SK-N-SH (cell line): Measurements from ENCODE around the gene ARMH2. TPM values are rescaled to one million over a fixed set of nuclear protein-coding genes. Genes with fewer than 3 reads are reported as not detected.

Experiments
- CTCF ChIA-PET: fragments of 300-600, 350-600 bp; formaldehyde crosslinking; extraction: SDS; loops from one replicate; lab custom pipeline; 2021; lab: Yijun Ruan, JAX
- POLR2A ChIA-PET: fragments of 350-600 bp; sonication (Branson Sonifier 250); formaldehyde crosslinking; extraction: SDS; loops from one replicate; lab custom pipeline; 2020; ENCODE audit warnings: antibody characterized with exemption, inconsistent platforms; lab: Yijun Ruan, JAX
- DNase-seq: peaks from one replicate; pipeline ENCODE4 v3.0.0; 2012
- H2AFZ ChIP-seq: fragments of 200-600 bp; sonication (generic); 2 replicates; pipeline ENCODE4 v1.8.1; 2016; ENCODE audit warnings: antibody characterized with exemption, mild to moderate bottlenecking, low read depth
- H3F3A ChIP-seq: fragments of 200-600 bp; sonication (generic); replicated peaks from 2 replicates; pipeline ENCODE3; 2016; ENCODE audit warnings: antibody characterized with exemption, mild to moderate bottlenecking; ENCODE audit not compliant: insufficient read depth
- H3K27ac ChIP-seq, 2 experiments: fragments of 200-500 bp in 1 of 2; fragments of 200-600 bp in 1 of 2; sonication (Bioruptor generic) in 1 of 2; sonication (generic), shearing (Covaris generic) in 1 of 2; 2 replicates each; pipeline versions ENCODE4 v1.5.1 to v1.6.1; 2014 to 2016; ENCODE audit warnings: low read depth in 2 of 2, inconsistent platforms in 1 of 2, low read length in 1 of 2, mild to moderate bottlenecking in 1 of 2, mixed read lengths in 1 of 2
- H3K27me3 ChIP-seq: fragments of 200-600 bp; sonication (generic), shearing (Covaris generic); 2 replicates; pipeline ENCODE4 v1.6.1; 2016; ENCODE audit warnings: mixed run types; ENCODE audit not compliant: insufficient read depth
- H3K36me3 ChIP-seq, 2 experiments: fragments of 200-500 bp in 1 of 2; fragments of 200-600 bp in 1 of 2; sonication (Bioruptor generic) in 1 of 2; sonication (generic) in 1 of 2; replicated peaks in 1 of 2; 2 replicates each; pipeline versions ENCODE3 to v1.5.1; 2014 to 2016; ENCODE audit warnings: low read length in 1 of 2, mild to moderate bottlenecking in 1 of 2; ENCODE audit not compliant: insufficient read depth in 2 of 2, control insufficient read depth in 1 of 2
- H3K4me1 ChIP-seq, 2 experiments: fragments of 200-500 bp in 1 of 2; fragments of 200-600 bp in 1 of 2; sonication (Bioruptor generic) in 1 of 2; sonication (generic), shearing (Covaris generic) in 1 of 2; 2 replicates each; pipeline versions ENCODE4 v1.5.1 to v1.6.1; 2014 to 2016; ENCODE audit warnings: low read depth in 1 of 2, low read length in 1 of 2, mixed run types in 1 of 2; ENCODE audit not compliant: insufficient read depth in 2 of 2, control insufficient read depth in 1 of 2
- H3K4me2 ChIP-seq: fragments of 200-600 bp; sonication (generic), shearing (Covaris generic); 2 replicates; pipeline ENCODE4 v1.6.1; 2017; ENCODE audit warnings: mixed run types
- H3K4me3 ChIP-seq, 2 experiments: fragments of 200-500 bp in 1 of 2; fragments of 200-600 bp in 1 of 2; sonication (Bioruptor generic) in 1 of 2; sonication (generic), shearing (Covaris generic) in 1 of 2; 2 replicates each; pipeline versions ENCODE4 v1.5.1 to v1.8.1; 2014 to 2016; ENCODE audit warnings: low read depth in 2 of 2, inconsistent platforms in 1 of 2, low read length in 1 of 2, mild to moderate bottlenecking in 1 of 2, mixed read lengths in 1 of 2, moderate library complexity in 1 of 2
- H3K79me2 ChIP-seq: fragments of 200-600 bp; sonication (generic); 2 replicates; pipeline ENCODE4 v1.8.1; 2017; ENCODE audit warnings: mild to moderate bottlenecking; ENCODE audit not compliant: insufficient read depth
- H3K9ac ChIP-seq: fragments of 200-600 bp; sonication (generic); 2 replicates; pipeline ENCODE4 v1.6.1; 2017; ENCODE audit warnings: mixed run types
- H3K9me2 ChIP-seq: fragments of 200-600 bp; sonication (generic); 2 replicates; pipeline ENCODE4 v1.6.1; 2017; ENCODE audit warnings: mixed run types
- H3K9me3 ChIP-seq: fragments of 200-600 bp; sonication (generic); 2 replicates; pipeline ENCODE4 v1.6.1; 2017; ENCODE audit warnings: mixed run types, mild to moderate bottlenecking, moderate library complexity
- H4K20me1 ChIP-seq: fragments of 200-600 bp; sonication (generic); 2 replicates; pipeline ENCODE4 v1.6.1; 2017; ENCODE audit warnings: mild to moderate bottlenecking, mixed run types; ENCODE audit not compliant: insufficient read depth
- CHD2 ChIP-seq: fragments of 150-350 bp; IDR thresholded peaks from 2 replicates; pipeline ENCODE4 v1.6.1; 2018; ENCODE audit warnings: low read length; ENCODE audit not compliant: partially characterized antibody
- ELF1 ChIP-seq: IDR thresholded peaks from 2 replicates; pipeline ENCODE4 v1.4.0; 2012
- FOSL2 ChIP-seq: IDR thresholded peaks from 2 replicates; pipeline ENCODE4 v1.4.0; 2012; ENCODE audit warnings: low read depth, mild to moderate bottlenecking, moderate library complexity, borderline replicate concordance
- FOXJ3 ChIP-seq: sonication (generic); formaldehyde crosslinking; IDR thresholded peaks from 2 replicates; pipeline ENCODE4 v1.5.1; 2020; ENCODE audit warnings: mild to moderate bottlenecking, missing genetic modification reagents
- FOXM1 ChIP-seq: IDR thresholded peaks from 2 replicates; pipeline ENCODE4 v1.4.0; 2012; ENCODE audit warnings: low read depth, mild to moderate bottlenecking
- GABPA ChIP-seq: IDR thresholded peaks from 2 replicates; pipeline ENCODE4 v1.4.0; 2012; ENCODE audit warnings: low read depth, mild to moderate bottlenecking
- MEF2A ChIP-seq: IDR thresholded peaks from 2 replicates; pipeline ENCODE4 v1.4.0; 2012; ENCODE audit warnings: low read depth, borderline replicate concordance
- NFIC ChIP-seq: IDR thresholded peaks from 2 replicates; pipeline ENCODE4 v1.4.0; 2012; ENCODE audit warnings: borderline replicate concordance
- POLR2AphosphoS5 ChIP-seq: IDR thresholded peaks from 2 replicates; pipeline ENCODE4 v1.6.1; 2012; ENCODE audit warnings: low read depth, low read length
- RFX5 ChIP-seq: IDR thresholded peaks from 2 replicates; pipeline ENCODE4 v1.6.1; 2012; ENCODE audit warnings: mild to moderate bottlenecking, improper control_type of control experiment, low read length
- TAF1 ChIP-seq: IDR thresholded peaks from 2 replicates; pipeline ENCODE4 v1.6.1; 2012; ENCODE audit warnings: low read depth, mild to moderate bottlenecking, low read length, moderate library complexity, borderline replicate concordance
- TCF12 ChIP-seq: IDR thresholded peaks from 2 replicates; pipeline ENCODE4 v1.4.0; 2012
- WGBS: methylation state at CpG from one replicate; pipeline ENCODE4 v1.1.6; 2017; ENCODE audit warnings: low lambda C conversion rate; 5-methylcytosine and 5-hydroxymethylcytosine counted together
- polyA plus RNA-seq, 3 experiments: library from polyadenylated mRNA; depleted of rRNA; stranded (reverse); fragments of >200 nt; gene quantifications; 2 replicates each; pipeline ENCODE4 v1.2.3, GENCODE V29; 2012
- TF ChIP-seq, protein P1 (sequence below): fragments of 150-350 bp; IDR thresholded peaks from 2 replicates; pipeline ENCODE4 v1.6.1; 2017; ENCODE audit warnings: antibody characterized with exemption, low read length, low read depth, borderline replicate concordance
- TF ChIP-seq, protein P2 (sequence below): IDR thresholded peaks from 2 replicates; pipeline ENCODE4 v1.6.1; 2012; ENCODE audit warnings: mild to moderate bottlenecking, low read depth, low read length, moderate library complexity
- TF ChIP-seq, protein P3 (sequence below): fragments of 150-350 bp; IDR thresholded peaks from 2 replicates; pipeline ENCODE4 v1.6.1; 2016; ENCODE audit warnings: mild to moderate bottlenecking, low read depth, low read length
- TF ChIP-seq, protein P4 (sequence below): IDR thresholded peaks from 2 replicates; pipeline ENCODE4; 2012
- TF ChIP-seq, protein P5 (sequence below): fragments of 200-600 bp; sonication (generic); IDR thresholded peaks from 2 replicates; pipeline ENCODE4 v1.6.1; 2017; ENCODE audit warnings: antibody characterized with exemption, mild to moderate bottlenecking, moderate library complexity

The ARMH2 gene
- polyA plus RNA-seq, 1 of the 3 experiments (the other 2 are of a cell fraction) = not detected

DNA sequence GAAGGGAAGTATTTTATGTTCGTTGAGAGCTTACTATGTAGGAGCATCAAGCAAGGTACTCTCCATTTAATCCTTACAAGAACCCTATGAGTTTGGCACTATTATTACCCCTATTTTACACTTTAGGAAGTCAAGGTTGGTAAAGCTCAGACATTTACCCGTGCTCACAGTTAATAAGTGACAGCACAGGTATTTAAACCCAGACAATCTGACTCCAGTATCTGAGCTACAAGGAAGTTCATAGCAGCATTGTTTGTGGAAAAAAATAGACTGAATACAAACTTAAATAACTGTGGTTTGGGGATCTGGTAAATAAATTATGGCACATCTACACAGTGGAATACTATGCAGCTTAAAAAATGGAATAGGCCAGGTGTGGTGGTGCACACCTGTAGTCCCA is 45.2 kb downstream of the ARMH2 start:
- Histone ChIP-seq H3K4me3 (no peak overlapping the region), H3K9me2 (no peaks in the 10 kb centered on the region), H3K79me2 (no peaks in the 10 kb centered on the region), H3F3A (no peaks in the 10 kb centered on the region), H3K27me3 (no peaks in the 10 kb centered on the region), H3K9ac (no peak overlapping the region), H3K4me2 (no peak overlapping the region), H3K4me1 (no peaks in the 10 kb centered on the region), H2AFZ (no peak overlapping the region), H3K27ac (no peak overlapping the region), H3K9me3 (no peaks in the 10 kb centered on the region), H3K36me3 (no peaks in the 10 kb centered on the region), H4K20me1 (no peaks in the 10 kb centered on the region)
- WGBS = 82% methylated on average over 2 of the region's 2 CpGs
- ChIA-PET POLR2A (no interaction called here), CTCF (interaction anchor here (1.0 to 1.4 kb wide), 2 partner anchors 9 to 13 kb away, joined by 3 to 5 read pairs; no protein-coding TSS in a partner anchor)
- DNase-seq = no peak
- no peak for TF ChIP-seq NFIC
- no peak for TF ChIP-seq TAF1
- TF ChIP-seq FOXM1 = no peak
- TF ChIP-seq FOSL2 = no peak
- TF ChIP-seq CHD2 = no peak

DNA sequence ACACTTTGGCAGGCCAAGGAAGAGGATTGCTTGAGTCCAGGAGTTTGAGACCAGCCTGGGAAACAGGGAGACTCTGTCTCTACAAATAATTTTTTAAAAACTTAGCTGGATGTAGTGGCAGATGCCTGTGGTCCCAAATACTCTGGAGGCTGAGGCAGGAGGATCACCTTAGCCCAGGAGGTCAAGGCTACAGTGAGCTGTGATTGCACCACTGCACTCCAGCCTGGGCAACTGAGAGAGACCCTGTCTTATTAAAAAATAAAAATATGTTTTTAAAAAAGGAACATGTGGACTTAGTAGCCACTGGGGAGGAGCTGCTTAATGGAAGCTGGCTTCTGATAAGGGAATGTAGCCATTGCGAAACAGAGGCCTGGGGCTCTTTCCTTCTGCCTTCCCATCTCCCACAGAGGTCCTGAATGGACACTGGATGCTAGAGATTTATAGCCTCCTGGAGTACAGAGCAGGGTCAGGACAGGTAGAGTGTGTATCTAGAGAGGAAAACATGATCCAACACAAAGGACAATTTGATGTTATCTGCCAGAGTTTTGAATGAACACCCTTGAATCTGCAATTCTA is 45.7 kb downstream of the ARMH2 start:
- Histone ChIP-seq H3K9ac (no peak overlapping the region), H3K9me3 (no peaks in the 10 kb centered on the region), H3K4me3 (no peak overlapping the region), H3K9me2 (no peaks in the 10 kb centered on the region), H2AFZ (no peak overlapping the region), H3K4me2 (no peak overlapping the region), H3F3A (no peaks in the 10 kb centered on the region), H3K79me2 (no peaks in the 10 kb centered on the region), H3K27ac (no peak overlapping the region), H3K36me3 (no peaks in the 10 kb centered on the region), H3K4me1 (no peaks in the 10 kb centered on the region), H4K20me1 (no peaks in the 10 kb centered on the region), H3K27me3 (no peaks in the 10 kb centered on the region)
- POLR2A ChIA-PET = no interaction called here
- no peak for TF ChIP-seq RFX5
- TF ChIP-seq, protein P1, sequence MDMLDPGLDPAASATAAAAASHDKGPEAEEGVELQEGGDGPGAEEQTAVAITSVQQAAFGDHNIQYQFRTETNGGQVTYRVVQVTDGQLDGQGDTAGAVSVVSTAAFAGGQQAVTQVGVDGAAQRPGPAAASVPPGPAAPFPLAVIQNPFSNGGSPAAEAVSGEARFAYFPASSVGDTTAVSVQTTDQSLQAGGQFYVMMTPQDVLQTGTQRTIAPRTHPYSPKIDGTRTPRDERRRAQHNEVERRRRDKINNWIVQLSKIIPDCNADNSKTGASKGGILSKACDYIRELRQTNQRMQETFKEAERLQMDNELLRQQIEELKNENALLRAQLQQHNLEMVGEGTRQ = no peak
- TF ChIP-seq, protein P2, sequence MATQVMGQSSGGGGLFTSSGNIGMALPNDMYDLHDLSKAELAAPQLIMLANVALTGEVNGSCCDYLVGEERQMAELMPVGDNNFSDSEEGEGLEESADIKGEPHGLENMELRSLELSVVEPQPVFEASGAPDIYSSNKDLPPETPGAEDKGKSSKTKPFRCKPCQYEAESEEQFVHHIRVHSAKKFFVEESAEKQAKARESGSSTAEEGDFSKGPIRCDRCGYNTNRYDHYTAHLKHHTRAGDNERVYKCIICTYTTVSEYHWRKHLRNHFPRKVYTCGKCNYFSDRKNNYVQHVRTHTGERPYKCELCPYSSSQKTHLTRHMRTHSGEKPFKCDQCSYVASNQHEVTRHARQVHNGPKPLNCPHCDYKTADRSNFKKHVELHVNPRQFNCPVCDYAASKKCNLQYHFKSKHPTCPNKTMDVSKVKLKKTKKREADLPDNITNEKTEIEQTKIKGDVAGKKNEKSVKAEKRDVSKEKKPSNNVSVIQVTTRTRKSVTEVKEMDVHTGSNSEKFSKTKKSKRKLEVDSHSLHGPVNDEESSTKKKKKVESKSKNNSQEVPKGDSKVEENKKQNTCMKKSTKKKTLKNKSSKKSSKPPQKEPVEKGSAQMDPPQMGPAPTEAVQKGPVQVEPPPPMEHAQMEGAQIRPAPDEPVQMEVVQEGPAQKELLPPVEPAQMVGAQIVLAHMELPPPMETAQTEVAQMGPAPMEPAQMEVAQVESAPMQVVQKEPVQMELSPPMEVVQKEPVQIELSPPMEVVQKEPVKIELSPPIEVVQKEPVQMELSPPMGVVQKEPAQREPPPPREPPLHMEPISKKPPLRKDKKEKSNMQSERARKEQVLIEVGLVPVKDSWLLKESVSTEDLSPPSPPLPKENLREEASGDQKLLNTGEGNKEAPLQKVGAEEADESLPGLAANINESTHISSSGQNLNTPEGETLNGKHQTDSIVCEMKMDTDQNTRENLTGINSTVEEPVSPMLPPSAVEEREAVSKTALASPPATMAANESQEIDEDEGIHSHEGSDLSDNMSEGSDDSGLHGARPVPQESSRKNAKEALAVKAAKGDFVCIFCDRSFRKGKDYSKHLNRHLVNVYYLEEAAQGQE = no peak
- TF ChIP-seq POLR2AphosphoS5 = no peak
- no peak for TF ChIP-seq FOXM1
- no peak for TF ChIP-seq GABPA
- TF ChIP-seq, protein P3, sequence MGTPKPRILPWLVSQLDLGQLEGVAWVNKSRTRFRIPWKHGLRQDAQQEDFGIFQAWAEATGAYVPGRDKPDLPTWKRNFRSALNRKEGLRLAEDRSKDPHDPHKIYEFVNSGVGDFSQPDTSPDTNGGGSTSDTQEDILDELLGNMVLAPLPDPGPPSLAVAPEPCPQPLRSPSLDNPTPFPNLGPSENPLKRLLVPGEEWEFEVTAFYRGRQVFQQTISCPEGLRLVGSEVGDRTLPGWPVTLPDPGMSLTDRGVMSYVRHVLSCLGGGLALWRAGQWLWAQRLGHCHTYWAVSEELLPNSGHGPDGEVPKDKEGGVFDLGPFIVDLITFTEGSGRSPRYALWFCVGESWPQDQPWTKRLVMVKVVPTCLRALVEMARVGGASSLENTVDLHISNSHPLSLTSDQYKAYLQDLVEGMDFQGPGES = no peak
- no peak for TF ChIP-seq FOSL2
- no peak for TF ChIP-seq ELF1
- no peak for TF ChIP-seq MEF2A
- no peak for TF ChIP-seq TCF12
- TF ChIP-seq, protein P4, sequence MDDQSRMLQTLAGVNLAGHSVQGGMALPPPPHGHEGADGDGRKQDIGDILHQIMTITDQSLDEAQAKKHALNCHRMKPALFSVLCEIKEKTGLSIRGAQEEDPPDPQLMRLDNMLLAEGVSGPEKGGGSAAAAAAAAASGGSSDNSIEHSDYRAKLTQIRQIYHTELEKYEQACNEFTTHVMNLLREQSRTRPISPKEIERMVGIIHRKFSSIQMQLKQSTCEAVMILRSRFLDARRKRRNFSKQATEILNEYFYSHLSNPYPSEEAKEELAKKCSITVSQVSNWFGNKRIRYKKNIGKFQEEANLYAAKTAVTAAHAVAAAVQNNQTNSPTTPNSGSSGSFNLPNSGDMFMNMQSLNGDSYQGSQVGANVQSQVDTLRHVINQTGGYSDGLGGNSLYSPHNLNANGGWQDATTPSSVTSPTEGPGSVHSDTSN = no peak
- TF ChIP-seq FOXJ3 (CRISPR knock-in tag) = no peak
- TF ChIP-seq, protein P5, sequence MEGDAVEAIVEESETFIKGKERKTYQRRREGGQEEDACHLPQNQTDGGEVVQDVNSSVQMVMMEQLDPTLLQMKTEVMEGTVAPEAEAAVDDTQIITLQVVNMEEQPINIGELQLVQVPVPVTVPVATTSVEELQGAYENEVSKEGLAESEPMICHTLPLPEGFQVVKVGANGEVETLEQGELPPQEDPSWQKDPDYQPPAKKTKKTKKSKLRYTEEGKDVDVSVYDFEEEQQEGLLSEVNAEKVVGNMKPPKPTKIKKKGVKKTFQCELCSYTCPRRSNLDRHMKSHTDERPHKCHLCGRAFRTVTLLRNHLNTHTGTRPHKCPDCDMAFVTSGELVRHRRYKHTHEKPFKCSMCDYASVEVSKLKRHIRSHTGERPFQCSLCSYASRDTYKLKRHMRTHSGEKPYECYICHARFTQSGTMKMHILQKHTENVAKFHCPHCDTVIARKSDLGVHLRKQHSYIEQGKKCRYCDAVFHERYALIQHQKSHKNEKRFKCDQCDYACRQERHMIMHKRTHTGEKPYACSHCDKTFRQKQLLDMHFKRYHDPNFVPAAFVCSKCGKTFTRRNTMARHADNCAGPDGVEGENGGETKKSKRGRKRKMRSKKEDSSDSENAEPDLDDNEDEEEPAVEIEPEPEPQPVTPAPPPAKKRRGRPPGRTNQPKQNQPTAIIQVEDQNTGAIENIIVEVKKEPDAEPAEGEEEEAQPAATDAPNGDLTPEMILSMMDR = no peak
- TF ChIP-seq CHD2 = no peak
- TF ChIP-seq NFIC = no peak
- WGBS = 95% methylated on average over 1 of the region's 1 CpG
- CTCF ChIA-PET = interaction anchor here (1.0 kb wide), 1 partner anchor 13 kb away, joined by 3 read pairs; no protein-coding TSS in a partner anchor
- no peak for DNase-seq
